IMR-90 (cell line): Measurements from ENCODE around the gene PRKCA. TPM values are rescaled to one million over a fixed set of nuclear protein-coding genes. Genes with fewer than 3 reads are reported as not detected.
"Not testable (repeated sequence)": the region's sequence is repeated elsewhere in the genome, so short reads cannot be mapped to it uniquely, and the experiment has no call there.

Experiments
- ATAC-seq: fragments of 200-7000 bp; cut with Tn5 transposase; 2 replicates; pipeline ENCODE4 v1.9.1; 2020; ENCODE audit warnings: low read depth, mild to moderate bottlenecking, moderate library complexity
- BruUV-seq: library from RNA; stranded (reverse); fragments of 400-500 nt; replicated peaks from 2 replicates; lab custom pipeline; 2021; lab: Mats Ljungman, UMichigan
- CTCF ChIA-PET: fragments of 300-600 bp; formaldehyde crosslinking; extraction: SDS; loops from one replicate; lab custom pipeline; 2021; ENCODE audit warnings: antibody characterized with exemption; lab: Yijun Ruan, JAX
- POLR2A ChIA-PET: fragments of 300-600 bp; sonication (Branson Sonifier 250); formaldehyde crosslinking; loops from one replicate; lab custom pipeline; 2022; ENCODE audit warnings: antibody characterized with exemption; ENCODE audit not compliant: unreplicated experiment; lab: Charles Lee
- DNase-seq: peaks from one replicate; pipeline ENCODE4 v3.0.0; 2013
- H2AFZ ChIP-seq: replicated peaks from 2 replicates; pipeline ENCODE3; 2013; ENCODE audit warnings: low read length, mild to moderate bottlenecking; ENCODE audit not compliant: poor library complexity
- H2AK5ac ChIP-seq: 2 replicates; pipeline ENCODE4 v1.6.1; 2013; ENCODE audit warnings: low read depth, low read length, inconsistent platforms
- H2AK9ac ChIP-seq: replicated peaks from 2 replicates; pipeline ENCODE3; 2013; ENCODE audit warnings: mild to moderate bottlenecking, low read depth, low read length, moderate library complexity; ENCODE audit not compliant: poor library complexity
- H2BK120ac ChIP-seq: 2 replicates; pipeline ENCODE4 v1.6.1; 2013; ENCODE audit warnings: low read depth, low read length, inconsistent platforms
- H2BK15ac ChIP-seq: 3 replicates; pipeline ENCODE4 v1.6.1; 2013; ENCODE audit warnings: low read depth, low read length, inconsistent platforms
- H2BK20ac ChIP-seq: 2 replicates; pipeline ENCODE4 v1.6.1; 2013; ENCODE audit warnings: low read depth, mild to moderate bottlenecking, inconsistent platforms, low read length, moderate library complexity
- H2BK5ac ChIP-seq: 2 replicates; pipeline ENCODE4 v1.6.1; 2013; ENCODE audit warnings: mild to moderate bottlenecking, low read depth, low read length, inconsistent platforms; ENCODE audit not compliant: poor library complexity, severe bottlenecking
- H3K14ac ChIP-seq: replicated peaks from 2 replicates; pipeline ENCODE4 v1.6.1; 2013; ENCODE audit warnings: low read depth, low read length, inconsistent platforms
- H3K18ac ChIP-seq: 2 replicates; pipeline ENCODE4 v1.6.1; 2013; ENCODE audit warnings: low read depth, low read length, control low read depth
- H3K23ac ChIP-seq: 2 replicates; pipeline ENCODE4 v1.6.1; 2013; ENCODE audit warnings: low read depth, low read length, inconsistent platforms
- H3K27ac ChIP-seq: 2 replicates; pipeline ENCODE4 v1.5.1; 2013; ENCODE audit warnings: mild to moderate bottlenecking, control low read depth, low read length; ENCODE audit not compliant: insufficient read depth
- H3K27me3 ChIP-seq: 2 replicates; pipeline ENCODE4 v1.6.1; 2013; ENCODE audit warnings: low read length; ENCODE audit not compliant: control insufficient read depth, insufficient read depth
- H3K36me3 ChIP-seq: 2 replicates; pipeline ENCODE4 v1.6.1; 2013; ENCODE audit warnings: low read length, mixed read lengths; ENCODE audit not compliant: control insufficient read depth, insufficient read depth
- H3K4ac ChIP-seq: 2 replicates; pipeline ENCODE4 v1.6.1; 2013; ENCODE audit warnings: low read depth, low read length, inconsistent platforms
- H3K4me1 ChIP-seq: 2 replicates; pipeline ENCODE4 v1.6.1; 2013; ENCODE audit warnings: low read length, mixed read lengths; ENCODE audit not compliant: control insufficient read depth, insufficient read depth
- H3K4me2 ChIP-seq: 2 replicates; pipeline ENCODE4 v1.6.1; 2013; ENCODE audit warnings: low read depth, mild to moderate bottlenecking, control low read depth, low read length, moderate library complexity
- H3K4me3 ChIP-seq: 2 replicates; pipeline ENCODE4 v1.5.1; 2013; ENCODE audit warnings: low read depth, mild to moderate bottlenecking, control low read depth, low read length, moderate library complexity; ENCODE audit not compliant: insufficient read depth
- H3K56ac ChIP-seq: 2 replicates; pipeline ENCODE4 v1.6.1; 2013; ENCODE audit warnings: low read length, inconsistent platforms; ENCODE audit not compliant: insufficient read depth; ENCODE audit errors: extremely low read depth
- H3K79me1 ChIP-seq, 2 experiments: 2 replicates each; pipeline ENCODE4 v1.6.1; 2013; ENCODE audit warnings: low read length in 2 of 2, inconsistent platforms in 1 of 2, low read depth in 1 of 2
- H3K9ac ChIP-seq: 2 replicates; pipeline ENCODE4 v1.6.1; 2013; ENCODE audit warnings: low read depth, low read length, control low read depth
- H3K9me1 ChIP-seq: 2 replicates; pipeline ENCODE4 v1.6.1; 2013; ENCODE audit warnings: low read length, inconsistent platforms; ENCODE audit not compliant: insufficient read depth
- H3K9me3 ChIP-seq: 2 replicates; pipeline ENCODE4 v1.6.1; 2013; ENCODE audit warnings: low read length; ENCODE audit not compliant: control insufficient read depth, insufficient read depth
- H4K20me1 ChIP-seq: 2 replicates; pipeline ENCODE4 v1.6.1; 2013; ENCODE audit warnings: low read length, inconsistent platforms; ENCODE audit not compliant: insufficient read depth
- H4K5ac ChIP-seq: 2 replicates; pipeline ENCODE4 v1.6.1; 2013; ENCODE audit warnings: mild to moderate bottlenecking, low read depth, low read length, control low read depth
- H4K8ac ChIP-seq, 2 experiments: 2 replicates each; pipeline ENCODE4 v1.6.1; 2013; ENCODE audit warnings: low read depth in 2 of 2, low read length in 2 of 2, control low read depth in 1 of 2, inconsistent platforms in 1 of 2
- H4K91ac ChIP-seq: 2 replicates; pipeline ENCODE4 v1.6.1; 2013; ENCODE audit warnings: low read depth, low read length, inconsistent platforms; ENCODE audit not compliant: insufficient read depth
- WGBS, 2 experiments: methylation state at CpG; one replicate each; pipeline versions ENCODE4 v1.1.5 to v1.1.7; 2013; ENCODE audit warnings: missing lambda C conversion rate in 2 of 2; ENCODE audit not compliant: insufficient read length in 1 of 2; ENCODE audit errors: extremely low coverage in 2 of 2; 5-methylcytosine and 5-hydroxymethylcytosine counted together
- dilution Hi-C: fragments of 300-500 bp; cut with HindIII; formaldehyde crosslinking; loops from one replicate; pipeline ENCODE4 v1.14.3; 2018; ENCODE audit warnings: low sequenced_read_pairs; ENCODE audit not compliant: unreplicated experiment
- in situ Hi-C: fragments of 300-500 bp; cut with MboI; formaldehyde crosslinking; loops from 3 replicates; pipeline ENCODE4 v1.14.3; 2019; ENCODE audit warnings: low sequenced_read_pairs, inconsistent platforms, mixed read lengths
- intact Hi-C: fragments of 100-400 bp; cut with micrococcal nuclease; formaldehyde crosslinking; loops from 2 replicates; pipeline ENCODE4 v1.10.0; 2022
- polyA plus RNA-seq, 3 experiments: library from polyadenylated mRNA; depleted of rRNA; stranded (reverse); fragments of >200 nt; gene quantifications; 2 replicates each; pipeline ENCODE4 v1.2.3, GENCODE V29; 2012; ENCODE audit warnings: low replicate concordance in 1 of 3
- total RNA-seq: library from RNA; depleted of rRNA; stranded (reverse); fragments of >200 nt; gene quantifications from 2 replicates; pipeline ENCODE4 v1.2.3, GENCODE V29; 2012

PRKCA gene
- total and polyA plus RNA-seq, 2 of the 4 experiments (the other 2 are of a cell fraction) = 31.0 to 46.0 TPM

DNA sequence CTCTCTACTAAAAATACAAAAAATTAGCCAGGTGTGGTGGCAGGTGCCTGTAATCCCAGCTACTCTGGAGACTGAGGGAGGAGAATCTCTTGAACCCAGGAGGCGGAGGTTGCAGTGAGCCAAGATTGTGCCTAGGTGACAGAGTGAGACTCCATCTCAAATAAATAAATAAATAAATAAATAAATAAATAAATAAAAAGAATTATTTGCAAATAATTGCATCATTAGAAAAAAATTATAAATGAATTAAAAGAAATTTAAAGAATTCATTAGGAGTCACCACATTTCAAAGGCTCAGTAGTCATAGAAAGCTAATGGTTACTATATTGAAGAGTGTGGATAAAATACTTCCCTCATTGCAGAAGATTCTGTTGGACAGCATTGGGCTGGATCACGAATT, 322.2 kb downstream of the PRKCA start:
- POLR2A ChIA-PET = interaction anchor here (0.7 kb wide), 1 partner anchor 100 kb away, joined by 3 read pairs; no protein-coding TSS in a partner anchor
- H3K27me3 ChIP-seq, DNase-seq, H3K14ac ChIP-seq, H3K4me3 ChIP-seq, H2AFZ ChIP-seq, dilution Hi-C loops, H2BK120ac ChIP-seq, H3K23ac ChIP-seq, BruUV-seq, H3K36me3 ChIP-seq, CTCF ChIA-PET, H3K4me1 ChIP-seq, H3K9me3 ChIP-seq, H3K18ac ChIP-seq, H3K4ac ChIP-seq, H2BK5ac ChIP-seq, H2BK20ac ChIP-seq, H2AK9ac ChIP-seq, H4K91ac ChIP-seq, ATAC-seq, H3K4me2 ChIP-seq, in situ Hi-C loops, H2AK5ac ChIP-seq, H3K9me1 ChIP-seq, H4K8ac ChIP-seq, H3K56ac ChIP-seq, H3K27ac ChIP-seq, H2BK15ac ChIP-seq, H4K5ac ChIP-seq, H3K9ac ChIP-seq: not testable (repeated sequence)
- intact Hi-C loops = loop anchor here (1.0 to 2.0 kb wide), 2 partner anchors 322 to 369 kb away; partner anchors contain the start of gene PRKCA
- Histone ChIP-seq H4K20me1 (peaks cover 12% of the 10 kb centered on the region; the same call in 1 of the 2 replicates), H3K79me1 (peaks cover 30 to 41% of the 10 kb centered on the region in 2 experiments)
- no CpG with 5 or more reads among the region's 2 CpGs for WGBS, 2 experiments
